HG03378 (cell line): ENCODE data around the gene HACL1.
A peak's percentile ranks its signal among the peaks of the same experiment; 100 is the strongest.

Experiments used
- ATAC-seq: cut with Tn5 transposase; IDR thresholded peaks from one replicate; pipeline ENCODE4 v1.9.1; 2021; ENCODE audit warnings: mild to moderate bottlenecking, moderate library complexity; ENCODE audit not compliant: unreplicated experiment

HACL1 gene

GRCh38 chr3:15601399-15602145 lies at the start of gene HACL1, which contains the start of gene BTD:
Gene HACL1, minus strand, starts transcription at chr3:15601569. Its CDS starts 106 bp downstream, at chr3:15601463.
Gene BTD, plus strand, starts transcription at chr3:15601745. Its CDS starts 33,695 bp downstream, at chr3:15635440.
- ATAC-seq: peak; percentile 94

GRCh38 chr3:15649858-15650257 lies 48.5 kb upstream of the HACL1 start:
- no peak for ATAC-seq

- no peak for ATAC-seq
These were observed 48.0 kb upstream of the HACL1 start for GRCh38 chr3:15649341-15649740.

GRCh38 chr3:15647611-15648167 lies 46.3 kb upstream of the HACL1 start:
- peak; percentile 91 for ATAC-seq

GRCh38 chr3:15646851-15647511 lies 45.6 kb upstream of the HACL1 start:
- peak; percentile 15 for ATAC-seq

GRCh38 chr3:15645740-15646501 lies 44.6 kb upstream of the HACL1 start:
- no peak for ATAC-seq

- ATAC-seq: no peak
These were observed 43.9 kb upstream of the HACL1 start for GRCh38 chr3:15645246-15645645.

- ATAC-seq: no peak
These were observed 37.5 kb upstream of the HACL1 start for GRCh38 chr3:15638891-15639262.

- ATAC-seq: no peak
These were observed 37.0 kb upstream of the HACL1 start for GRCh38 chr3:15638193-15638890.

GRCh38 chr3:15637131-15637951 lies 36.0 kb upstream of the HACL1 start:
- no peak for ATAC-seq

- peak; percentile 58 for ATAC-seq
These were observed 34.8 kb upstream of the HACL1 start for GRCh38 chr3:15636028-15636709.

- ATAC-seq: no peak
These were observed 33.8 kb upstream of the HACL1 start for GRCh38 chr3:15635121-15635661.

- no peak for ATAC-seq
These were observed 33.3 kb upstream of the HACL1 start for GRCh38 chr3:15634671-15635070.

GRCh38 chr3:15633766-15634598 lies 32.6 kb upstream of the HACL1 start:
- no peak for ATAC-seq

- no peak for ATAC-seq
These were observed 31.8 kb upstream of the HACL1 start for GRCh38 chr3:15633159-15633558.

- no peak for ATAC-seq
These were observed 30.8 kb upstream of the HACL1 start for GRCh38 chr3:15632212-15632580.

- no peak for ATAC-seq
These were observed 30.2 kb upstream of the HACL1 start for GRCh38 chr3:15631426-15632211.
